Gastrocnemius medialis (tissue), 4 donors: ENCODE measurements around the gene FOXF2.

Experiments used
- POLR2A ChIP-seq, 2 donors: fragments of 450-650 bp; IDR thresholded peaks; one replicate each; pipeline ENCODE4 v1.6.1; 2017; ENCODE audit warnings: antibody characterized with exemption in 2 of 2, mild to moderate bottlenecking in 2 of 2, moderate library complexity in 2 of 2
- TF ChIP-seq, protein P1 (sequence below), 5 experiments: fragments of 450-650 bp in 3 of 5; fragments of 200-600 bp in 2 of 5; sonication (generic) in 2 of 5; IDR thresholded peaks in 4 of 5; conservative IDR thresholded peaks in 1 of 5; 1 replicate in 4 of 5; 2 replicates in 1 of 5; pipeline ENCODE4 v1.5.1; 2016 to 2019; ENCODE audit warnings: antibody characterized with exemption in 5 of 5, mild to moderate bottlenecking in 3 of 5, moderate library complexity in 3 of 5

DNA sequence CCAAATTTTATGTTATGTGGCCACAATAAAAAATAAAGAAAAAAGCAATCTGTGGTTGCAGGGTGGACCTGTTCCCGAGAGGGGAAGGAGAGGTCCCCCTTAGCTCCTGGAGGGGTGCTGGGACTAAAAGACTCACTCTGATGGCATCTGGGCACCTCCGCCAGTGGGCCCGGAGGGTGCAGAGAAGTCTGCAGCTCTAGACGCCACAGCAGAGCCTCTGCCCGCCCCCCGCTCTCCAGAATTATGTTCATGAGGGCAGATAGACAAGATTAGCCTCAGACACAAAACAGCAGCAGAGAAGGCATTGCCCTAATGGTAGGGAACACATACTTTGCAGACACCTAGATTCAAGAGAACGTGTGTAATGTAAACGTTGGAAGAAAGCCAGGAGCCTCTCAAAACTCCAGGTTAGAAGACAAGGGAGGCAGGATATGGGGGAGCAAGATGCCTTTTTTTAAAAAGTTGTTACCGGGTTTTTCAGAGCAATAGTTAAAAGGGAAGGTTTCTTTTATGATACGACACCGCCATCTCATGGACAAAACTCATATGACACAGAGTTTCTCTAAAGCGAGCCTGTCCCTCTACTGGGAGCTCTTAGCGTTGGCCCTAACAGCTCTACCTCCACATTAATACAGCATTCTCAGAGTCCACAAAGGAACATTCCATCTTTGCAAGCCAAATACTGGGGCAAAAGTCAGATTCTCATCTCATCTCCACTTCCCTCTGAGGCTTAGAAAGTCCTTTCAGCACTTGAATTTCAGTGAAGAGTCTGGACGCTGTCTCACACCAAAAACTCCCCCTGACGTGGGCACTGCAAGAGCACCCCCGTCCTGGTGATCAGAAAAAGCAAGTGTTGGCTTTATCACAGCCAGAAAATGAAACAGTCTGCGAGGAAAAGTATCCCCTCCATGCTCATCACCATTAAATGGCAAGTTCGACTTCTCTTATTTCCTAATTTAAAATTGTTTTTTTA, 47.2 kb downstream of the FOXF2 start:
- TF ChIP-seq, protein P1, sequence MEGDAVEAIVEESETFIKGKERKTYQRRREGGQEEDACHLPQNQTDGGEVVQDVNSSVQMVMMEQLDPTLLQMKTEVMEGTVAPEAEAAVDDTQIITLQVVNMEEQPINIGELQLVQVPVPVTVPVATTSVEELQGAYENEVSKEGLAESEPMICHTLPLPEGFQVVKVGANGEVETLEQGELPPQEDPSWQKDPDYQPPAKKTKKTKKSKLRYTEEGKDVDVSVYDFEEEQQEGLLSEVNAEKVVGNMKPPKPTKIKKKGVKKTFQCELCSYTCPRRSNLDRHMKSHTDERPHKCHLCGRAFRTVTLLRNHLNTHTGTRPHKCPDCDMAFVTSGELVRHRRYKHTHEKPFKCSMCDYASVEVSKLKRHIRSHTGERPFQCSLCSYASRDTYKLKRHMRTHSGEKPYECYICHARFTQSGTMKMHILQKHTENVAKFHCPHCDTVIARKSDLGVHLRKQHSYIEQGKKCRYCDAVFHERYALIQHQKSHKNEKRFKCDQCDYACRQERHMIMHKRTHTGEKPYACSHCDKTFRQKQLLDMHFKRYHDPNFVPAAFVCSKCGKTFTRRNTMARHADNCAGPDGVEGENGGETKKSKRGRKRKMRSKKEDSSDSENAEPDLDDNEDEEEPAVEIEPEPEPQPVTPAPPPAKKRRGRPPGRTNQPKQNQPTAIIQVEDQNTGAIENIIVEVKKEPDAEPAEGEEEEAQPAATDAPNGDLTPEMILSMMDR (IDR thresholded peaks at IDR 0.05 in 4 of 5, conservative IDR thresholded peaks at IDR 0.05 in 1 of 5), result peak; percentile 61 to 70 (median 65)
- TF ChIP-seq POLR2A (IDR thresholded peaks at IDR 0.05), result no peak
